GM19043 (cell line): ENCODE measurements around the gene TASOR2.

Experiments used
- ATAC-seq: cut with Tn5 transposase; IDR thresholded peaks from one replicate; pipeline ENCODE4 v1.9.1; 2021; ENCODE audit warnings: low read depth; ENCODE audit not compliant: unreplicated experiment

The TASOR2 gene

GRCh38 chr10:5684318-5684970, at the start of gene TASOR2:
TASOR2 (plus strand) TSS chr10:5684838; CDS start chr10:5720643, 35,805 bp downstream.
- peak; percentile 66 for ATAC-seq

- no peak for ATAC-seq
Measured at GRCh38 chr10:5634918-5635317, 49.7 kb upstream of the TASOR2 start.

GRCh38 chr10:5638494-5638893, 46.1 kb upstream of the TASOR2 start:
- no peak for ATAC-seq

GRCh38 chr10:5639066-5639465, 45.6 kb upstream of the TASOR2 start:
- no peak for ATAC-seq

GRCh38 chr10:5640036-5640435, 44.6 kb upstream of the TASOR2 start:
- ATAC-seq = no peak

- ATAC-seq = no peak
Measured at GRCh38 chr10:5640501-5640900, 44.1 kb upstream of the TASOR2 start.

GRCh38 chr10:5641501-5641900, 43.1 kb upstream of the TASOR2 start:
- ATAC-seq = no peak

GRCh38 chr10:5643346-5644067, 41.1 kb upstream of the TASOR2 start:
- no peak for ATAC-seq

- no peak for ATAC-seq
Measured at GRCh38 chr10:5644930-5645329, 39.7 kb upstream of the TASOR2 start.

GRCh38 chr10:5645375-5645774, 39.3 kb upstream of the TASOR2 start:
- no peak for ATAC-seq

GRCh38 chr10:5645944-5646617, 38.6 kb upstream of the TASOR2 start:
- no peak for ATAC-seq

GRCh38 chr10:5647507-5648240, 37.0 kb upstream of the TASOR2 start:
- ATAC-seq = no peak

- no peak for ATAC-seq
Measured at GRCh38 chr10:5648494-5649457, 35.9 kb upstream of the TASOR2 start.

GRCh38 chr10:5649746-5650145, 34.9 kb upstream of the TASOR2 start:
- no peak for ATAC-seq

GRCh38 chr10:5650664-5651387, 33.8 kb upstream of the TASOR2 start:
- ATAC-seq = no peak

GRCh38 chr10:5651388-5651764, 33.3 kb upstream of the TASOR2 start:
- no peak for ATAC-seq

- ATAC-seq = no peak
Measured at GRCh38 chr10:5652746-5653145, 31.9 kb upstream of the TASOR2 start.

GRCh38 chr10:5654218-5654755, 30.4 kb upstream of the TASOR2 start:
- ATAC-seq = no peak

GRCh38 chr10:5655121-5655520, 29.5 kb upstream of the TASOR2 start:
- no peak for ATAC-seq
